Lower leg skin (tissue), 3 donors: ENCODE data around the gene FAM171A1.

Source experiments
- POLR2A ChIP-seq, 2 donors: fragments of 450-650 bp; IDR thresholded peaks; one replicate each; pipeline ENCODE4 v1.6.1; 2016 to 2017; ENCODE audit warnings: antibody characterized with exemption in 2 of 2, mild to moderate bottlenecking in 1 of 2, moderate library complexity in 1 of 2
- TF ChIP-seq, protein P1 (sequence below), 3 donors: fragments of 450-650 bp; IDR thresholded peaks; one replicate each; pipeline ENCODE4 v1.5.1; 2016; ENCODE audit warnings: antibody characterized with exemption in 3 of 3, mild to moderate bottlenecking in 3 of 3, moderate library complexity in 2 of 3

DNA sequence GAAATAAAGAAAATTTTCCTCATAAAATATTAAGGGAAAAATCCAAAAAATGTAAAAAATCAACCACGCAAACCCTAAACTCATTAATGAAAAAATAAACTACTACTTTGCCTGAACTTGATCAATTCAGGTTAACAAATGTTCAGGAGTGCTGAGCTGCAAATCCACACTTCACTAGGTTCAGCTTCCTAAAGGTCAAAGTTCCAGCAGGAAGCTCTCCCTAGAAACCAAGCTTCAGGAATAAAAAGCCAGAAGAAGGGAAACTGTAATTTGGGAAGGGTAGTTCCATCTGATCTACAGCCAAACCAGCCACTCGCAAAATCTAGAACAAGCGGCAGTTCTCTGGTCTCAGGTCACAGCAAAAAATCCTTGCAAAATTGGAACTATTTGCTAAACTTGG, 194.8 kb downstream of the FAM171A1 start:
- TF ChIP-seq, protein P1, sequence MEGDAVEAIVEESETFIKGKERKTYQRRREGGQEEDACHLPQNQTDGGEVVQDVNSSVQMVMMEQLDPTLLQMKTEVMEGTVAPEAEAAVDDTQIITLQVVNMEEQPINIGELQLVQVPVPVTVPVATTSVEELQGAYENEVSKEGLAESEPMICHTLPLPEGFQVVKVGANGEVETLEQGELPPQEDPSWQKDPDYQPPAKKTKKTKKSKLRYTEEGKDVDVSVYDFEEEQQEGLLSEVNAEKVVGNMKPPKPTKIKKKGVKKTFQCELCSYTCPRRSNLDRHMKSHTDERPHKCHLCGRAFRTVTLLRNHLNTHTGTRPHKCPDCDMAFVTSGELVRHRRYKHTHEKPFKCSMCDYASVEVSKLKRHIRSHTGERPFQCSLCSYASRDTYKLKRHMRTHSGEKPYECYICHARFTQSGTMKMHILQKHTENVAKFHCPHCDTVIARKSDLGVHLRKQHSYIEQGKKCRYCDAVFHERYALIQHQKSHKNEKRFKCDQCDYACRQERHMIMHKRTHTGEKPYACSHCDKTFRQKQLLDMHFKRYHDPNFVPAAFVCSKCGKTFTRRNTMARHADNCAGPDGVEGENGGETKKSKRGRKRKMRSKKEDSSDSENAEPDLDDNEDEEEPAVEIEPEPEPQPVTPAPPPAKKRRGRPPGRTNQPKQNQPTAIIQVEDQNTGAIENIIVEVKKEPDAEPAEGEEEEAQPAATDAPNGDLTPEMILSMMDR (IDR thresholded peaks at IDR 0.05): no peak
- no peak for TF ChIP-seq POLR2A (IDR thresholded peaks at IDR 0.05)
